K562 (cell line): ENCODE data around the gene KCNK7. TPM values are rescaled to one million over a fixed set of nuclear protein-coding genes. Genes with fewer than 3 reads are reported as not detected.
A peak's percentile ranks its signal among the peaks of the same experiment; 100 is the strongest.

Experiments
- ATAC-seq: fragments of 200-7000 bp; cut with Tn5 transposase; 3 replicates; pipeline ENCODE4 v1.9.1; 2020; ENCODE audit warnings: moderate library complexity
- BruUV-seq: library from RNA; stranded (reverse); fragments of 400-500 nt; replicated peaks from 2 replicates; lab custom pipeline; 2021; lab: Mats Ljungman, UMichigan
- CTCF ChIA-PET: fragments of 300-600 bp; formaldehyde crosslinking; extraction: SDS; loops from one replicate; lab custom pipeline; 2021; ENCODE audit warnings: low intra/inter-chr PET ratio; lab: Yijun Ruan, JAX
- POLR2A ChIA-PET: fragments of 300-600, 350-650 bp; sonication (Branson Sonifier 250); formaldehyde crosslinking; extraction: SDS; loops from one replicate; lab custom pipeline; 2021; ENCODE audit warnings: antibody characterized with exemption, inconsistent platforms; lab: Yijun Ruan, JAX
- DNase-seq, 4 experiments: peaks; one replicate each; pipeline versions ENCODE4 v3.0.0 to v3.0.0-alpha.2; 2011 to 2018; ENCODE audit warnings: low spot score in 3 of 4, mixed read lengths in 3 of 4; ENCODE audit errors: extremely low read depth in 1 of 4
- FAIRE-seq: peaks from 2 replicates; lab custom pipeline; 2011; peaks lifted over from hg19 to GRCh38; lab: Jason Lieb, UNC
- H2AFZ ChIP-seq: 2 replicates; pipeline ENCODE4 v1.6.0; 2011; ENCODE audit warnings: low read depth, low read length, control low read depth, inconsistent platforms
- H3K27ac ChIP-seq: fragments of 200-600 bp; 3 replicates; pipeline ENCODE4 v1.8.0; 2011; ENCODE audit warnings: low read depth, mild to moderate bottlenecking, control low read depth, inconsistent platforms, low read length, moderate library complexity, mixed read lengths; ENCODE audit errors: extremely low read depth
- H3K27me3 ChIP-seq, 2 experiments: fragments of 300-600 bp in 1 of 2; 2 replicates in 1 of 2; 3 replicates in 1 of 2; pipeline versions ENCODE4 v1.6.0 to v1.8.0; 2011; ENCODE audit warnings: inconsistent platforms in 2 of 2, low read length in 2 of 2, mild to moderate bottlenecking in 1 of 2, mixed read lengths in 1 of 2, moderate library complexity in 1 of 2; ENCODE audit not compliant: control insufficient read depth in 2 of 2, insufficient read depth in 2 of 2
- H3K36me3 ChIP-seq: fragments of 300-600 bp; 3 replicates; pipeline ENCODE4 v1.8.0; 2011; ENCODE audit warnings: mild to moderate bottlenecking, low read length, inconsistent platforms; ENCODE audit not compliant: control insufficient read depth, insufficient read depth
- H3K4me1 ChIP-seq, 2 experiments: fragments of 200-600 bp in 1 of 2; replicated peaks in 1 of 2; 2 replicates in 1 of 2; 3 replicates in 1 of 2; pipeline versions ENCODE4 v1.5.1 to v1.8.0; 2011; ENCODE audit warnings: inconsistent platforms in 2 of 2, low read length in 2 of 2, mild to moderate bottlenecking in 1 of 2, mixed read lengths in 1 of 2, moderate library complexity in 1 of 2; ENCODE audit not compliant: control insufficient read depth in 2 of 2, insufficient read depth in 2 of 2
- H3K4me2 ChIP-seq: 2 replicates; pipeline ENCODE4 v1.6.1; 2011; ENCODE audit warnings: low read length, control low read depth, inconsistent platforms, mixed read lengths; ENCODE audit not compliant: insufficient read depth
- H3K4me3 ChIP-seq: fragments of 200-600 bp; sonication (generic), shearing (Covaris generic); 2 replicates; pipeline ENCODE4 v1.5.1; 2016; ENCODE audit warnings: control low read depth, inconsistent platforms
- H3K79me2 ChIP-seq: fragments of 200-600 bp; 3 replicates; pipeline ENCODE4 v1.8.0; 2011; ENCODE audit warnings: low read length, inconsistent platforms; ENCODE audit not compliant: control insufficient read depth, insufficient read depth
- H3K9ac ChIP-seq, 2 experiments: 2 replicates each; pipeline versions ENCODE4 v1.6.0 to v1.6.1; 2011; ENCODE audit warnings: low read depth in 2 of 2, low read length in 2 of 2, control low read depth in 1 of 2, inconsistent platforms in 1 of 2, mild to moderate bottlenecking in 1 of 2, mixed read lengths in 1 of 2; ENCODE audit not compliant: insufficient read depth in 1 of 2
- H3K9me1 ChIP-seq: one replicate; pipeline ENCODE4 v1.6.0; 2011; ENCODE audit warnings: inconsistent platforms, mild to moderate bottlenecking, low read length, moderate library complexity; ENCODE audit not compliant: control insufficient read depth, insufficient read depth
- H3K9me3 ChIP-seq: replicated peaks from 2 replicates; pipeline ENCODE4 v1.5.1; 2011; ENCODE audit warnings: low read depth, low read length, inconsistent platforms; ENCODE audit not compliant: control insufficient read depth, insufficient read depth
- H4K20me1 ChIP-seq: replicated peaks from 2 replicates; pipeline ENCODE4 v1.6.1; 2011; ENCODE audit warnings: low read length, inconsistent platforms, mixed read lengths; ENCODE audit not compliant: control insufficient read depth, insufficient read depth
- CBX5 ChIP-seq: IDR thresholded peaks from 2 replicates; pipeline ENCODE4 v1.6.1; 2014; ENCODE audit warnings: low read depth, borderline replicate concordance
- CCNT2 ChIP-seq: IDR thresholded peaks from 2 replicates; pipeline ENCODE4 v1.6.1; 2011; ENCODE audit warnings: borderline replicate concordance, low read depth, mild to moderate bottlenecking, moderate library complexity, mixed read lengths, low read length; ENCODE audit not compliant: insufficient read length; ENCODE audit errors: extremely low read depth
- FOXA1 ChIP-seq: fragments of 450-650 bp; IDR thresholded peaks from 2 replicates; pipeline ENCODE4 v1.6.1; 2016; ENCODE audit warnings: mild to moderate bottlenecking, borderline replicate concordance
- HDAC3 ChIP-seq: fragments of 450-650 bp; IDR thresholded peaks from 2 replicates; pipeline ENCODE4 v1.6.1; 2018; ENCODE audit warnings: borderline replicate concordance, mild to moderate bottlenecking, moderate library complexity; ENCODE audit not compliant: partially characterized antibody
- HDAC6 ChIP-seq: IDR thresholded peaks from 2 replicates; pipeline ENCODE4 v1.6.1; 2012; ENCODE audit warnings: low read depth, mild to moderate bottlenecking, control low read depth, inconsistent platforms, low read length, moderate library complexity
- HMG20B ChIP-seq: fragments of 250-450 bp; sonication (Bioruptor Pico); IDR thresholded peaks from 2 replicates; pipeline ENCODE4 v1.5.0; 2021; ENCODE audit warnings: mild to moderate bottlenecking
- KDM1A ChIP-seq, 2 experiments: fragments of 450-650 bp; IDR thresholded peaks; 2 replicates each; pipeline ENCODE4 v1.6.1; 2016; ENCODE audit warnings: mild to moderate bottlenecking in 2 of 2
- MAZ ChIP-seq, 2 experiments: fragments of 450-650 bp in 1 of 2; sonication (generic) in 1 of 2; formaldehyde crosslinking; IDR thresholded peaks in 1 of 2; conservative IDR thresholded peaks in 1 of 2; 2 replicates each; pipeline versions ENCODE4 v1.4.0 to v1.5.0; 2020; ENCODE audit warnings: mild to moderate bottlenecking in 1 of 2, missing genetic modification reagents in 1 of 2
- MXI1 ChIP-seq: IDR thresholded peaks from 2 replicates; pipeline ENCODE4 v1.6.1; 2011; ENCODE audit warnings: low read depth, mild to moderate bottlenecking, improper control_type of control experiment, low read length
- NCOR1 ChIP-seq: fragments of 450-650 bp; IDR thresholded peaks from 2 replicates; pipeline ENCODE4 v1.6.1; 2016; ENCODE audit warnings: mild to moderate bottlenecking, moderate library complexity
- NR3C1 ChIP-seq: sonication (generic); formaldehyde crosslinking; IDR thresholded peaks from 2 replicates; pipeline ENCODE4 v1.8.1; 2022; ENCODE audit warnings: missing genetic modification reagents
- PPARD ChIP-seq: fragments of 250-450 bp; sonication (Bioruptor Pico); IDR thresholded peaks from 2 replicates; pipeline ENCODE4 v1.8.0; 2022; ENCODE audit warnings: inconsistent platforms, mild to moderate bottlenecking, moderate library complexity
- RBM14 ChIP-seq: fragments of 200-400 bp; formaldehyde crosslinking; IDR thresholded peaks from 2 replicates; pipeline ENCODE4 v1.6.1; 2018; ENCODE audit warnings: low read depth, mild to moderate bottlenecking, low read length, moderate library complexity, borderline replicate concordance; ENCODE audit not compliant: insufficient read depth
- SNRNP70 ChIP-seq: fragments of 200-400 bp; formaldehyde crosslinking; optimal IDR thresholded peaks from 2 replicates; pipeline ENCODE3; 2017; ENCODE audit warnings: low read depth, low read length
- TARDBP ChIP-seq: fragments of 450-650 bp; IDR thresholded peaks from 2 replicates; pipeline ENCODE4 v1.6.1; 2016
- WHSC1 ChIP-seq: IDR thresholded peaks from one replicate; pipeline ENCODE4 v1.6.1; 2012; ENCODE audit warnings: low read length, control low read depth, inconsistent platforms
- ZNF282 ChIP-seq: sonication (generic); formaldehyde crosslinking; IDR thresholded peaks from 2 replicates; pipeline ENCODE4 v1.8.1; 2023; ENCODE audit warnings: missing genetic modification reagents
- ZNF41 ChIP-seq: fragments of 250-450 bp; sonication (Bioruptor Pico); conservative IDR thresholded peaks from 2 replicates; pipeline ENCODE4 v1.4.0; 2020; ENCODE audit warnings: mild to moderate bottlenecking
- ZNF699 ChIP-seq: fragments of 250-450 bp; sonication (Bioruptor Pico); IDR thresholded peaks from 2 replicates; pipeline ENCODE4 v1.8.0; 2021; ENCODE audit warnings: mild to moderate bottlenecking, moderate library complexity; ENCODE audit not compliant: insufficient replicate concordance
- ZZZ3 ChIP-seq: fragments of 450-650 bp; IDR thresholded peaks from 2 replicates; pipeline ENCODE4 v1.6.1; 2016; ENCODE audit warnings: antibody characterized with exemption, mild to moderate bottlenecking, moderate library complexity
- WGBS: fragments of 100-300 bp; shearing (Covaris generic); methylation state at CpG from one replicate; pipeline ENCODE4 v1.1.6; 2016; ENCODE audit warnings: low coverage, mixed read lengths; ENCODE audit not compliant: insufficient coverage; ENCODE audit errors: missing lambda C conversion rate; 5-methylcytosine and 5-hydroxymethylcytosine counted together
- in situ Hi-C: fragments of 300-500 bp; cut with MboI; formaldehyde crosslinking; loops from 4 replicates; pipeline ENCODE4 v1.15.0; 2018; ENCODE audit warnings: inconsistent platforms, mixed read lengths
- intact Hi-C: fragments of 100-400 bp; cut with micrococcal nuclease; formaldehyde crosslinking; loops from 2 replicates; pipeline ENCODE4 v1.14.2; 2022
- polyA plus RNA-seq, 8 experiments: library from polyadenylated mRNA; depleted of rRNA in 4 of 8; stranded (reverse) in 5 of 8; unstranded in 3 of 8; fragments of >200 nt; fragmentation: Nextera tagmentation in 2 of 8; fragmentation: Illumina TruSeq in 1 of 8; extraction: Ambion mirVana in 2 of 8; extraction: Trizol in 1 of 8; gene quantifications; 2 replicates each; pipeline versions ENCODE4 v1.2.1 to v1.2.3, GENCODE V29; 2011 to 2014; ENCODE audit warnings: inconsistent platforms in 1 of 8, missing spikeins in 1 of 8
- total RNA-seq, 7 experiments: library from RNA; depleted of rRNA in 6 of 7; stranded (reverse); fragments of >200 nt in 6 of 7; fragmentation: Illumina TruSeq in 2 of 7; extraction: Trizol in 2 of 7; gene quantifications; 2 replicates each; pipeline versions ENCODE4 v1.2.1 to v1.2.3, GENCODE V29; 2011 to 2021; ENCODE audit warnings: low replicate concordance in 1 of 7
- TF ChIP-seq, protein P1 (sequence below): fragments of 450-650 bp; conservative IDR thresholded peaks from 2 replicates; pipeline ENCODE4 v1.6.1; 2016; ENCODE audit warnings: missing genetic modification characterization, low read depth, mild to moderate bottlenecking, control low read depth, missing compliant biosample characterization

KCNK7 gene
- total and polyA plus RNA-seq, 9 of the 15 experiments (the other 6 are each of a cell fraction or from before 2014, with no cell fraction given): 0.07 to 0.40 TPM; not detected in 7

DNA sequence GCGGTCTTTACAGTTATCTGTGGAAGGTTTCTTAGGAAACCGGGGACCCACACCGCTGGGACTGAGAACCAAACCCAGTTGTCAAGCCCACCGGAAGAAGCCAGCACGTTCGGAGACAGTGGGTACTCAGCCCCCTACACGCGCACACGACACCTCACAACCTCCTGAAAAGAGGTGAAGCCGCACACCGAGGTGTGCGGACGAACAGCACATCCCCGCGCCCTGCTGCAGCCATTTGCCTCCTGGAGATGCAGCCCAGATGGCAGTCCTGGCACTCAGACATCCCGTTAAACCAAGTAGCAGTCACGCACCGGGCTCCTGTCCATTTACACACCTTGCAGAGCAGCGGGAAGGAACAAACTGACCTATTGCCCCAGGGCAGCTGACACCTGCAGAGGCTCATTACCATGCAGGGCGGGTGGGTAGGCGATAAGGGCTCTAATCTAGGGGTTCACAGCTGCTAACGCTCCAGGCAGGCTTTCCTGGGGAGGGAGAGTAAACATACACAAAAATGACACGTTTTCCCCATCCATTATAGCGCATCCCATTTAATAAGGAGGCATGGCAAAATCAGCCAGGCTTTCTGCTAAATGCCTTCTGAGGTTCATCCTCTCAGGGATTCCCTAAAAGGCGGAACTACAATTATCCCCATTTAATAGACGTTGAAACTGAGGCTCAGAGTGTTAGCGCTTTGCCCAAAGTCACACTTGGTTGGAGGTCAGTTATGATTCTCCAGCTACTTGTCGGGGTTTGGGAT lies 20.6 kb downstream of the KCNK7 start:
- CTCF ChIA-PET: interaction anchor here (0.5 to 6.5 kb wide), 2 partner anchors 34 to 299 kb away, joined by 3 to 63 read pairs; no protein-coding TSS in a partner anchor
- peak in 2 of 4 experiments; percentile 88 to 92 for DNase-seq
- POLR2A ChIA-PET: interaction anchor here (0.7 to 1.8 kb wide), 10 partner anchors 9 to 275 kb away, joined by 3 to 14 read pairs (median 3); partner anchors contain the start of gene MALAT1
- Histone ChIP-seq H3K79me2 (peaks cover 68% of the 10 kb centered on the region), H3K9ac (peak overlapping the region; percentile 66 to 85), H3K4me3 (peak overlapping the region; percentile 88), H2AFZ (peak overlapping the region; percentile 65), H3K9me3 (no peaks in the 10 kb centered on the region), H3K27me3 (no peaks in the 10 kb centered on the region; a peak in 1 of 5 replicates), H4K20me1 (peaks cover 6% of the 10 kb centered on the region), H3K36me3 (peaks cover 39% of the 10 kb centered on the region), H3K4me1 (peaks cover 57 to 91% of the 10 kb centered on the region in 2 experiments), H3K4me2 (peak overlapping the region; percentile 96), H3K9me1 (peaks cover 5% of the 10 kb centered on the region), H3K27ac (peak overlapping the region; percentile 89)
- in situ Hi-C loops: no loop called here
- peak; percentile 98 for FAIRE-seq
- peak; percentile 13 for ATAC-seq
- intact Hi-C loops: loop anchor here (1.0 to 5.0 kb wide), 5 partner anchors 13 to 103 kb away; partner anchors contain the start of genes MAP3K11, SCYL1 and SIPA1
- 2% methylated on average over 25 of the region's 28 CpGs for WGBS
- BruUV-seq: no TSS peak
- no peak; a peak in 1 of 4 replicates for TF ChIP-seq MAZ (CRISPR knock-in tag; conservative IDR thresholded peaks at IDR 0.05 in 1 of 2, IDR thresholded peaks at IDR 0.05 in 1 of 2)
- no peak for TF ChIP-seq ZNF699 (CRISPR knock-in tag)
- no peak for TF ChIP-seq ZZZ3
- TF ChIP-seq ZNF282: no peak
- TF ChIP-seq KDM1A (IDR thresholded peaks at IDR 0.05): peak; percentile 98 to 99
- TF ChIP-seq FOXA1: no peak
- peak; percentile 79; the same call in 1 of the 2 replicates for TF ChIP-seq MXI1
- no peak for TF ChIP-seq TARDBP
- TF ChIP-seq WHSC1: no peak
- TF ChIP-seq NCOR1: peak; percentile 92
- no peak for TF ChIP-seq SNRNP70
- no peak for TF ChIP-seq CBX5
- TF ChIP-seq CCNT2: peak; percentile 74
- no peak for TF ChIP-seq HMG20B (CRISPR knock-in tag)
- no peak for TF ChIP-seq NR3C1 (CRISPR knock-in tag)
- no peak for TF ChIP-seq PPARD (CRISPR knock-in tag)
- TF ChIP-seq, protein P1, sequence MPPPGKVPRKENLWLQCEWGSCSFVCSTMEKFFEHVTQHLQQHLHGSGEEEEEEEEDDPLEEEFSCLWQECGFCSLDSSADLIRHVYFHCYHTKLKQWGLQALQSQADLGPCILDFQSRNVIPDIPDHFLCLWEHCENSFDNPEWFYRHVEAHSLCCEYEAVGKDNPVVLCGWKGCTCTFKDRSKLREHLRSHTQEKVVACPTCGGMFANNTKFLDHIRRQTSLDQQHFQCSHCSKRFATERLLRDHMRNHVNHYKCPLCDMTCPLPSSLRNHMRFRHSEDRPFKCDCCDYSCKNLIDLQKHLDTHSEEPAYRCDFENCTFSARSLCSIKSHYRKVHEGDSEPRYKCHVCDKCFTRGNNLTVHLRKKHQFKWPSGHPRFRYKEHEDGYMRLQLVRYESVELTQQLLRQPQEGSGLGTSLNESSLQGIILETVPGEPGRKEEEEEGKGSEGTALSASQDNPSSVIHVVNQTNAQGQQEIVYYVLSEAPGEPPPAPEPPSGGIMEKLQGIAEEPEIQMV (tag): no peak
- no peak for TF ChIP-seq HDAC6
- TF ChIP-seq RBM14: no peak
- TF ChIP-seq ZNF41: no peak
- peak; percentile 87 for TF ChIP-seq HDAC3
